GM18517 (cell line): ENCODE results near the gene SORD.
"Not testable (repeated sequence)": the region's sequence is repeated elsewhere in the genome, so short reads cannot be mapped to it uniquely, and the experiment has no call there.

Experiments used
- ATAC-seq: cut with Tn5 transposase; IDR thresholded peaks from one replicate; pipeline ENCODE4 v1.9.1; 2021; ENCODE audit warnings: mild to moderate bottlenecking, moderate library complexity; ENCODE audit not compliant: unreplicated experiment

Gene SORD

DNA sequence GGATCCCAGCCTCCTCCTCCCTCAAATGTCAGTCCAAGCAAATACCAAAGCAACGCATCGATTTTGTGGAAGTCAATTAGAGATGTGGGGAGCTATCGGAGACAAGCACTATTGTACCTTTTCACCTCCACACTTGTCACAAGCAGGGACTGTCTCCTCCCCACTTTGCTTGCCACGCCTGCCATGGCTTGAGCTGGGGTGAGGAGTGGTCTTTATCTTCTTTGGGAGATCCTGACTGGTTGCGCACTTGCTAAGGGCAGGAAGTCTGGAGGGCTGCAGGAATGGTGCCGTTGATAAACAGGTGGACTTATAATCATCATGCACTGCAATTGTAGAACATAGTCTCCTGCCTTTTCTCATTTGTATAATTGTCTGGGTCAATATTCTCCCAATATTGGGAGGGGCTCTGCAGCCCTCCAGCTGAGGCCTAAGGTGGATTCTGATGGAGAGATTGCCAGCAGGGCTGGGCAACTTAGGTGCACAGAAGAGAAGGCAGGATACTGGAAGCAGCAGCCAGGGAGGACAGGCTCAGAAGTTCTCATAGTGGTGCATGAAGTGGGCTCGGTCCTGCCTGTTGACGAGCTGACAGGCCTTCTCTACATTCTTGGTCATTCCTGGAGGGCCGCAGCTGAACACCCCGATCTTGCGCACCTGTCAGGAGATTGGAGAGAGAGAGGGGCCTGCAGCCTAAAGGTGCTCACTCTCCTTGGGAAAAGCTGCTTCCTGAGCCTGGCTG lies 70.8 kb downstream of the SORD start:
- no peak for ATAC-seq

DNA sequence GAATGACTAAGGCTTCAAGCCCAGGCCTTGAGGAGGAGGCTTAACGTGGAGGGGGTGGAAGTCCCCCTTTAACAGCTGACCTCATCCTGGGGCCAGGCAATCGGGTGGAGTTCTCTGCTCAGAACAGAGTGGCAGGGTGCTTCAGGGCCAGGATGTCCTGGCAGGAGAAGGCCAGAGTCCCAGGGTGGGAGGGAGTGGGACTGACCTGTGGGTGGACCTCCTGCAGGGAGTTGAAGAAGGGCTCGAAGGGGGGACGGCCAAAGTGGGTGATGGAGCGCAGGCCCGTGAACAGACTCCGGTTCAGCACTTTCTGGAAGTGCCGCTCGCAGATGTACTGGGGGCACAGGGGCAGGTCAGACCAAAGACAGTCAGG lies 71.3 kb downstream of the SORD start:
- ATAC-seq, result no peak

DNA sequence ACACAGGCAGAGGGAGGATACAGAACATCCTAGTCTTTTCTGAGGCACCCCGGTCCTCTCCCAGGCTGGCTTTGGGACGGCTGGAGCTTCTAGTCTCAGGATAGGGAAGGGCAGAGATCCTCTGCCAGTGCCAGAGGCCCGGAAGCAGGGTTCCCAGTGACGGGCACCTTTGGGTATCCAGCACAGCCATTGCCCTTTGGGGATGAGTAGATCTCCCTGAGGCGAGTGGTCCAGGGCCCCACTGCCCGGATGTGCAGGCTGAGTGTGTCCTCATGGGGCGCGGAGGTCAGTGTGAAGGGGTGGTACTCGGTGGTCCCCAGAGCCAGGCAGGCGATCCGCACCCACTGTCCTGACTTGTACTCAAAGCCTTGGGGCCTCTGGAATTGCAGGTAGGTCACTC lies 72.7 kb downstream of the SORD start:
- ATAC-seq, result no peak

DNA sequence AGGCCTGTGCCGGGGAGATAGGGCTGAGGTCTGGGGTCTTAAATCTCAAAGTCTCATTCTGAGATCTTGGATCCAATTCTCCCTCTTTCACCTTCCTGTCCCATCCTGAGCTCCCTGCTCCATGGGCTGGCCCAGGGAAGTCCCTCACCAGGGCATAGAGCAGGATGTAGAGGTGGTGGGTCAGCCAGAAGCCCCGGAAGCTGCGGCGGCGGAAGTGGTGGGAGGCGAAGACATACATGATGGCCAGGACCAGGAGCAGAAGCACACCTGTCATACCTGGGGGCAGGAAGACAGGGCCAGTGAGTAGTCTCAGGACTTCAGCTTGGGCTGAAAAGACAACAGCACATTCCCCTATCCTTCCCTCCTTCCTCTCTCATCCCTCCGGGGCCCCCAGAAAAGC lies 74.5 kb downstream of the SORD start:
- ATAC-seq, result no peak

DNA sequence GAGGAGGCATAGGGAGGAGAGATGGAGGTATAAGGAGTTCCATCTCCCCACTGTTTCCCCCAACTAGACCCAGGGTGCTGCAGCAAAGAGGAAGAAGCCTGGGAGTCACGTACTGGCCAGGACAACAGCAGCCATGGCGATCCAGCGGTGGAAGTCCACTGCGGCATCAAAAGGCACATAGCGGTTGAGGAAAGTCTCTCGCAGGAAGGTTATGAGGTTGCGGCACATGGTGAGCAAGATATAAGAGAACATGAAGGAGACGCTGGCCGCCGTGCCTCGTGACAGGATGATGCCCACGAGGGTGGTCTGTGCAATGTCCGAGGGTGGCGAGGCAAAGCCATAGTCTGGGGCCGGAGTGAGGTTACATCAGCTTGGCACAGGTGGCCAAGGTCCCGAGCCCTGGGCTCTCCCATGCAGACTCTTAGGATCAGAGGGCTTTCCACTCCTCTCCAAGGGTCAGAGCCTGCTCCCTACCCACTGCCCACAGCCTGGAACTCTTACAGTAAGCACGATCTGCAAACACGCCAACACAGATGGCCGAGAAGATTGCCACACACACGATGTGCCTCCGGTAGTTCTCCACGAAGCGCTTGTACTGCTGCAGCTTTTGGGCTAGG lies 76.7 kb downstream of the SORD start:
- ATAC-seq, result no peak

DNA sequence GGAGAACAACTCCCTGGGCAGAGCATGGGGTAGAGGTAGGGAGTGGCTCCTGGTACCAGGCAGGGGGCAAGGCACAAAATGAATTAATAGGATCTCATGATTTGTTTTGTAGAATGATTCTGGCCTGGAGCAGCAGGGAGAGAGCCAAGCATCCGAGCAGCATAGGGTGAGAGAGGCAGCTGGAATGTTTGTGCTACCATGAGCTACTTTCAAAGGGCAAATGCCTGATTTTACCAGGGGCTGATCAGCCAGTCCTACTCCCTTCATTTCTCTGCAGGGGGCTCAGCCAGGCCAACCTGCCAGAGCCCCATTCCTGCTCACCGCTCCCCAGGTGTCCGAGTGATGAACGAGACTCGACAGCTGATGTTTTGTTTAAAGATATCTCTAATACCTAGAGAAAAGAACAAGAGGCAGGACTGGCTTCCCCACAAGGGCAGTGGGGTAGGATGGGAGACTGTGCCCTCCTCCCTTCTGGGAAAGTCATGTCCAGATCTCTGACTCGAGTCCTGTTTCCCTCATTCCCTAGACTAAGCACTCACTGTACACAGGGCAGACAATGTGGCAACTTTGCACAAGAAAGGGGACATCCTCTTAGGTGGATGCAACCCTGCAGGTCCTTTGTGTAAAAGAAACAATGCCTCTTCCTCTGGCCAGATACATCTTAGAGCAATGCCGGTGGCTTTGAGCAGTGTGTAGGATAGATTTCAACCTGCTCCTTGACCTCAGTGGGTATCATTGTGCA lies 78.1 kb downstream of the SORD start:
- ATAC-seq, result no peak

DNA sequence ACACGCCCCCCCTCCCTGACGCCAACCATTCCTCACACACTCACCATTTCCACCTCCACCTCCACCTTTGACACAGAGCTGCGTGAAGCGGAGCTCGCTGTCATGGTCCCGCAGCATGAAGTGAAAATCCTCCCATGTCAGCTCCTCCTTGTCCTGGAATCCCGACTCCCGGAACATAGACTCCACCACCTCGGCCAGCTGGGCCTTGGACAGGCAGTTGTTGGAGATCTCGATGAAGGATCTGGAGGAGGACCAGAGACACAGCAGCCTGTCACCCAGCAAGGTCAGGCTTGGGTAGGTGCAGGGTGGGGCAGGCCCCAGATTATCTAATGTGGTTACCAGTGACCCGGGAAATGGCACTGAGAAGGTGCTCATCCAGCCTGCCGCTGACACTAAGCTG lies 78.8 kb downstream of the SORD start:
- ATAC-seq, result no peak

DNA sequence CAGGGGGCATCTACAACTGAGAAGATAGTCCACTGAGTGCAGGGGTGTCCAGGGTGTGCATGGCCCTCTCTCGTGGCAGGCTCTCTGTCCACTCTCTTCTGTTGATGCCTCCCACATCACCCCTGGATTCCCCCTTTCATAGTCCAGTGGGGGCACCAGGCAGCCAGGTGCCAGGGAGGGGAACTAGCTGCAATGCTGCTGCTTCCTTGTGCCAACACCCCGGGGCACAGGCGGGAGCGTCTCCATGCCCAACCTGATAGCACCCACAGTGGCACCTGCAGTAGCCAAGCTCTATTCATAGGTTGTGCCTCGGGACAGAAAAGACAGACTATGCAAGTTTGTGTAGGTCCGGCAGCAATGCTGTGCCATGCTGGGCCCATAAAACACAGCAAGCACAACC lies 79.2 kb downstream of the SORD start:
- no peak for ATAC-seq

DNA sequence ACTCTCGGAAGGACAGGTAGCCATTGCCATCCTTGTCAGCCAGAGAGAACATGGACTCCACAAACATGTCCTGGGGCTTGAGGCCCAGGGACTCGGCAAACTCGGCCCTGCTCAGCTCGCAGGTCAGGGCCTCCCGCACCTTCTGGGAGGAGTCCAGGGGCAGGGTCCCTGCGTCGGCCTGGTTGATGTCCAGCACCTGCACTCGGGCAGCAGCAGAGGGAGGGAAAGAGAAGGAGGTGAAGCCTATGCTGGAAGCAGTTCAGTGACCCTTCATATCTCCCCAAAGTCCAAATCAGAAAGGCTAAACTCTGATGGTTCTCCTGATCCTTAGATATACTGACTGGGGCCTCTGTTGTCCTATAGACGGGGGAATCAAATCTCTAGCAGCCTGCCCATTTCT lies 81.2 kb downstream of the SORD start:
- ATAC-seq, result not testable (repeated sequence)

DNA sequence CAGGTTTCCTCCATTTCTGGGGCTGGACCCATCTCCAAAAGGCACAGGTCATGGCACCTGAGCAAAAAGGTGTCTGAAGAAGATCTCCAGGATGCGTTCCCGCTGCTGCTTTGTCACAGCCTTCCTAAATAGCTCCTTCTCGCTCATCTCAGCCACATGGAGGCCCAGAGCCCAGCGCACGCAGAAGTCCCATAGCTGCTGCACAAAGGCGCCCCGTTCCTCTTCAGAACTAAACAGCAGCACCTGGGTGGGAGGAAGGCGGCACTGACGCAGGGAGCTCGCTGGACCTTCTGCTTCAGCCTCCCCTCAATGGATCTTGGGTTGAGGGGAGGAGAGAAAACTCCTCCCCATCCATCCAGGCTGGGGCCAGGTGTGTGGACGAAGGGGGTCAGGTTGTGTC lies 82.6 kb downstream of the SORD start:
- no peak for ATAC-seq

DNA sequence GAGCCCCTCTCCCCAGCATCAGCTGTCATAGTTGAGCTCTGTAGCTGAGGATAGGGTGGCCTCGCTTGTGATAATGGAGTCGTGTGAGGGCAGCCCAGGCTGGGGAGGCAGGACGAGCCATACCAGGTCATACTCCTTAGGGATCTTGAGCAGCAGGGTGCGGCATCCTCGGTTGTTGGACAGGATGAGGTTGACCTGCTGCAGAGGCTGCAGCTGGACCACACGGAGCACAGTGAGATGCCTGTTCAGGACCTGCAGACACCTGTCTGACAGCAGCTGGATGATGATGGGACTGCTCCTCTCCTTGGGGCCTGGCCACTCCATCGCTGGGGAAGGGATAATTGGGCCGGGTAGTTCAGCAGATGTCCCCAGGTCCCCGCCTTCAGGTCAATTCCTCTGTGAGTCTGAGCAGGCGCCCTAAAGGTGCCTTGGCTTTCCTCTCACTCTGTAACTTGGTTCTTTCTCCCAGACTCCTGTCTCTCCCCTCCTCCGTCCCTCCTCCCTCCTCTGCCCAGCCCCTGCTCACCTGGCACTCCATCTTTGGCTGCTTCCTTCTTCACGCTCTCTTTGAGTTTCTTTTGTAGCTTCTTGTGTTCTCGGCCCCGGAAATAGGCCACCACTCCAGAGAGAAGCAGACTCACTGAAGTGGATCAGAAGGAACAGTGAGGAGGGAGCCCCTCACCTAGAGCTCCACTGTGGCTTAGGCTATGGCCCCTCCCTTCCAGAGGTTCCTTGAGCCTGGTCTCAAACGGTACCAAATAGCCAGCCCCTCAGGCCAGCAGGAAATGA lies 83.2 kb downstream of the SORD start:
- ATAC-seq, result no peak

DNA sequence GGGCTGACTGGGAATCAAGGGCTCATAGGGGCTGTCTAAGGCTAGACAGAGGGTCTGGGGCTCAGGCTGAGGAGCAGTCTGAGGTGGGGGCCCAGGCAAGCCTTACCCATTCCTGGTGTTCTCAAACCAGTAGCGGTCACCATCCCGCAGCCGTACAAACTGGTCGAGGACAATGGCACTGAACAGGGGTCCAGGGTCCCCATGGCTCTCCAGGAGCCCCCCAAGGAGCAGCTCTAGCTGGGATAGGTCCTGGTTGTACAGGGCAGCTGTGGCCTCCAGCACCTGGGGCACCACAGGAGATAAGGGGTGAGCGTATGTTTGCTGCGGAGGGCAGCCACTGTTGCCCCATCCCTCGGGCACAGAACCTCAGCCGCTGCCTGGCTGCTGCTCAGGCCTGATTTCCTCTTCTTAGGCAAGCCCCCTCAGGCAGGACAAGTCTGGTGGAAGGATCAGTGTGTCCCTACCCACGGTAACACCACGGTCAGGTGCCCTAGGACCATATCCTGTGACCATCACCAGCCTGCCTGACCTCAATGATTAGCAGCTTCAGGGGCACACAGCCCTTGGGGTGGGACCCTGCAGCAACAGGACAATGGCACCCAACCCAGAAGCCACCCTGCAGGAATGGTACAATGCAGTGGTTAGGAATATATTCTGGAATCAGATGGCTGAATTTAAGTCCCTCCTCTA lies 85.1 kb downstream of the SORD start:
- ATAC-seq, result no peak

DNA sequence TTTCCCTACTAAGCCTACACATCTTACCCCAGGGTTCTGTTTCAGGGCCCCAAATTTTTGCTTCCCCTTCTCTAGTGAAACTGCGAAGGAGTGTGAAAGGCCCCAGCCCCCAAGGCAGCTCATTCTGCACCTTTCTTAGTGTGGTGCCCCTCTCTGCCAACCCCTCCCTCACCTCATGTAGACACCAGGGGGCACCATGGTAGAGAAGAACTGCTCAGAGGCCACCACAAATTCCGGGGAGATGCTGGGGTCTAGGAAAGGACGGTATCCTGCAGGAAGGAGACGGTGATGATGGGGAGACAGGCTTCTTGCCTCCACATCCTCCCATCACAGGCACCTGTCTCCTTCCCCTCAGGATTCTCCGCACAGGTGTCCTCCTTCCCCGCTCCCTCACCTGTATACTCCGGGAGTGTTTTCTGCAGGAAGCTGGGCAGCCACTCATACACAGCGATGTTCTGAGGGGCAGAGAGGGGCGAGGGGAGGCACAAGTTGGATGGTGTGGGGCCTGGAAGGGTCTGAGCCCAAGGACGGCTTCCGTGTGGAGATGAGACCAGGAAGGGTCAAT lies 87.3 kb downstream of the SORD start:
- no peak for ATAC-seq

DNA sequence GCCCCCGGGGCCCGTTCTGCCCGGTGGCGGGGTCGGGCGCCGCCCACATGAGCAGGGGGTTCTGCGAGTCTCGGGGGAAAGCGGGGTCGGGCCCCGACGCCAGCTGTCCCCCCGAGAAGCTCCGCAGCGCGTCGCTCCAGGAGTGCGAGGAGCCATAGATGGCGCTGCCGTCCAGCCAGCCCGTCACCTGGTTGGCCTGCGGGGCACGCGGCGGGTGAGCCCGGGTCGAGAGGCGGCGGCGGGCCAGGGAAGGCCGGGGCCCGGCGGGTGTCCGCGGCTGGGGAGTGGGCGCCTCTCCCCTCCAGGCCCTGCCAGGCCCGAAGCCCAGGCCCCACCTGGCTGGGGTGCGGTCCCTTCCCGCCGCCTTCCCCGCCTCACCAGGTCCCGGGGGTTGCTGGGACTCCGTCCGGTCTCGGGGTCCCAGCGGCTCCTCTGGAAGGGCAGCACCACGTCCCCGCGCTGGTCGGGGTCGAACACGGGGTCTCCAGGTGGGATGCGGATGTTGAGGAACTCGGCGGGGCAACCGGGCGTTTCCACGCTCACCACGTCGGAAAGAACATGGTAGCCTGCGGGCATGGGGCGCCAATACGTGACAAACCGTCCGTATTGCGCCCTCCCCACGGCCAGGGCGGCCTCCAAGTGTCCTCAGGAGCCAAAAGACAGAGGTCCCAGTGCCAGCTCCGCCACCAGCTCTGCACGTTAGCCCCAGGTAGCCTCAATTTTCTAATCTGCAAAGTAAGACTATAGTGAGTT lies 88.6 kb downstream of the SORD start:
- ATAC-seq, result no peak

DNA sequence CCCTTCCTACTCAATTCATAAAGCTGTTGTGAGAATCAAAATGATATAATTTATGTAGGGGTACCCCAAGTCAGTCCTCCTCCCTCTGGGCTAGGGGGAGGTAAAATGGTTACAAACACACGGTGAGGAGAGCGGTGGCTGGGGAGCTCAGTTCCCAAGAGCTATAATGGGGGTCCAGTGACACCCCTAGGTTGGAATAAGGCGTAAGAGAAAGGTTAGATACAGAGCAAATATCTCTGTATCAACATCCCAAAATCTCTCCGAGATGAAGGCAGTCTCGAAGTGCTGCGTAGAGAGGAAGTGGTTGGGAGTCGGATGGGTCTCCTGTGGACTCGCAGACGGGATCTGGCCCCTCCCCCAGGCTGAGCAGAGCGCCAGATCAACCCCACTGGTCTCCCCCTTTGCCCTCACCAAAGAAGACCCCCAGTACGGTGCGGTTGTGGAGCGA lies 89.2 kb downstream of the SORD start:
- no peak for ATAC-seq

DNA sequence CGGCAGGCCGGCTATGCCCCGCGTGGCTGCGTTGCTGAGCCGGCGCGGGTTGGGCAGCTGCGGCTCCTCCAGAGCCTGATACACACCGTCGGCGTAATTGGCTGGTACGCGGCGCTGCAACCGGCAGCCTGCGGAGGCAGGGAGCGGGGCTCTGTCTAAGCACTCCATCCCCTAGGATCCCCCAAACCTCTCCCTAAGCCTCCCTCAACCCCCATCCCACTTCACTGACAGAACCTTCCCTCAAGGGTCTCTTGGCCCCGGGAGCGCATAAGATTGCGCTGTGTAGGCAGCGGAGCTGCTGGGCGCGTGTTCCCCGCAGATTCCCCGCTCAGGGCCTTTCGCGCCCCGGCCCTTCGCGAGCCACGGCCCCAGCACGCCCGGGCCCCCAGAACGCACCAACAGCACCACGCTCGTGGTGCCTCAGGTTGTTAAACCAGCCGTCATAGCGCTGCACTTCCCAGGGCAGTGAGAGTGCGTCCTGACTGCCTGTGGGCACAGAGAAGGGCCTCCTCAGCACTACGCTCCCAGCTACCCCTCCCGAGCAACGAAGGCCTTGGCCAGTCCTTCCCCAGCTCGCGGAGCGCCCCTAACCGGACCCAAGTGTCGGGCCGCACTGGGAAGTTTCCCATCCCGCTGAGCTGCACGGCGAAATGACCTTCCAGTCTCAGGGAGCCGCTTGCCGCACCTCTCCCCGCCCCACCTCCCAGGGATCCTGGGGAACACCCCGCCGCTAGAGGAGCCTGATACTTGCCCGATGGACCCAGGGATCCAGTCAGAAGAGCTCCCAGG lies 89.8 kb downstream of the SORD start:
- no peak for ATAC-seq

DNA sequence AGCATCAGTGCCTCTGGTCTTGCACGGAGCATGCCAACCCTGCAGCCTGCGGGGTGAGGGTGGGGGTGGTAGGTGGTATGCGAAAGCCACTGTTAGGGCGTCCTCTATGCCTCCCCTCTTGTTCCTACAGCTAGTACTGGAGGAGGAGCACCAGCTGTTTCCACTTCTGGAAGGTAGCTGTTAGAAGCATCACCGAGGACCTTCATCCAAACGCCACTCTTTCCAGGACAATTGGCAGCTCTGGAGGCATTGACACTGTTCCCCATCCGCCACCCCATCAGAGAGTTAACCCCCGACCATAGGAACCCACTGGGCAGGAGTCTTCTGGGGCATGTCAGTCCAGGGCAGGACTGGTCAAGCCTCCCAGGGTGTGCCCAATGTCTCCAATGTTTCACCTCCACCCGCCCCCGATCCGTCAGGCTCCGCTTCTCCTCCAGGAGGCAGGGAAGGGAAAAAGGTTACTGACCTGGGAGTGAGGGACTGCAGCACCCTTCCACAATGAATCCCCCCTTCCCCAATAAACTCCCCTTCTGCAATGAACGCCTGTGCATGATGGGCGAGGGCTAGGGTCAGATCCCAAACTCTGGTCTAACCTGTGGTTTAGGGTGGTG lies 90.5 kb downstream of the SORD start:
- no peak for ATAC-seq

DNA sequence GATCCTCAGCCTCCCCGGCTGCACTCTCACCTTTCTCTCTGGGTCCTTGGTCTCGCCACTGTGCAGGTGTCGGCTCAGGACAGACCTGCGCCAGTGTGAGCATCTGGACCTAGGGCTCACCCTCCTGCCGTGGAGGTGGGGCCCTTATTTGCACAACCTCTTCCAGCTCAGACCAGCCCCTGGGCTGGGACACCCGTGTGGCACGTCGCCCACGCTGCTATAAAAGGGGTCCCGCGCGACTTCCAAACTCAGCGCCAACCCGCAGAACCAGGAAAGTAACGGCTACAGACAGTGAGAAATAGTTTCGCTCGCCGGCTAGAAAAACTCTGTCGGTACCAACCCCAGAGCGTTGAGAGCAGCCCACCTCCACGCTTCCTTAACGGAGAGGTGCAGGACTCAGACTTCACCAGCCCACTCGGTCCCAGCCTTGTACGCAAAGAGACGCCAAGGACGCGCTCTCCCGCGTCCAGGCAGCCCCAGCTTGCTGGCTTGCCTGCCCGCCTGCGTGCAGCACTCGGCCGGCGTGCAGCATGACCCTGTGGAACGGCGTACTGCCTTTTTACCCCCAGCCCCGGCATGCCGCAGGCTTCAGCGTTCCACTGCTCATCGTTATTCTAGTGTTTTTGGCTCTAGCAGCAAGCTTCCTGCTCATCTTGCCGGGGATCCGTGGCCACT lies 91.2 kb downstream of the SORD start, which contains the start of the genes DUOX2 and DUOXA2:
TSS of gene DUOX2 (minus strand) at position 97 of the 675 bp plus-strand sequence. CDS start 761 bp downstream, outside the sequence.
TSS of gene DUOXA2 (plus strand) at position 251 of the 675 bp plus-strand sequence. CDS start at position 531, 280 bp downstream.
- no peak for ATAC-seq
